ENCODE measurements around the gene KRTAP10-5.

GRCh38 chr21:44529503-44530125 is 50.8 kb downstream of the KRTAP10-5 start:
- TF ChIP-seq POLR2A (IDR thresholded peaks at IDR 0.05) (no peak), CTCF (IDR thresholded peaks at IDR 0.05 in 4 of 5, conservative IDR thresholded peaks at IDR 0.05 in 1 of 5) (no peak)

Measured in gastrocnemius medialis (tissue), 4 donors.